HepG2 (cell line): ENCODE results near the gene COL5A1. TPM values are rescaled to one million over a fixed set of nuclear protein-coding genes. Genes with fewer than 3 reads are reported as not detected.

Experiments used
- DZIP1 ChIP-seq: sonication (generic); formaldehyde crosslinking; IDR thresholded peaks from 2 replicates; pipeline ENCODE4 v1.5.0; 2020; ENCODE audit warnings: mild to moderate bottlenecking, missing genetic modification reagents
- HNRNPLL ChIP-seq: fragments of 200-400 bp; formaldehyde crosslinking; IDR thresholded peaks from 2 replicates; pipeline ENCODE4 v1.6.1; 2017; ENCODE audit warnings: mild to moderate bottlenecking, low read depth, low read length; ENCODE audit not compliant: poor library complexity, severe bottlenecking
- MTF2 ChIP-seq: sonication (generic); formaldehyde crosslinking; IDR thresholded peaks from 2 replicates; pipeline ENCODE4 v1.5.0; 2020; ENCODE audit warnings: missing genetic modification reagents, borderline replicate concordance
- NFE2L2 ChIP-seq: fragments of 150-350 bp; IDR thresholded peaks from 2 replicates; pipeline ENCODE4 v1.6.1; 2014; ENCODE audit warnings: low read length
- NR3C1 ChIP-seq: sonication (generic); formaldehyde crosslinking; IDR thresholded peaks from 2 replicates; pipeline ENCODE4 v1.4.0; 2020; ENCODE audit warnings: missing genetic modification reagents
- PITX1 ChIP-seq: sonication (generic); formaldehyde crosslinking; IDR thresholded peaks from 2 replicates; pipeline ENCODE4 v1.5.1; 2020; ENCODE audit warnings: mild to moderate bottlenecking, missing genetic modification reagents
- REL ChIP-seq: sonication (generic); formaldehyde crosslinking; conservative IDR thresholded peaks from 2 replicates; pipeline ENCODE4 v1.8.0; 2022; ENCODE audit warnings: mild to moderate bottlenecking, missing genetic modification reagents, moderate library complexity
- SMAD1 ChIP-seq: sonication (generic); formaldehyde crosslinking; IDR thresholded peaks from 2 replicates; pipeline ENCODE4 v1.4.0; 2020; ENCODE audit warnings: missing genetic modification reagents, low read depth, mild to moderate bottlenecking, borderline replicate concordance
- TERF1 ChIP-seq: sonication (generic); formaldehyde crosslinking; IDR thresholded peaks from 2 replicates; pipeline ENCODE4 v1.8.0; 2022; ENCODE audit warnings: mild to moderate bottlenecking, missing genetic modification reagents, moderate library complexity
- XRCC5 ChIP-seq: fragments of 200-400 bp; formaldehyde crosslinking; optimal IDR thresholded peaks from 2 replicates; pipeline ENCODE3; 2017; ENCODE audit warnings: mild to moderate bottlenecking, low read length
- YY1 ChIP-seq: IDR thresholded peaks from 2 replicates; pipeline ENCODE4 v1.6.1; 2011; ENCODE audit warnings: low read length, low read depth, moderate library complexity, mild to moderate bottlenecking; ENCODE audit not compliant: insufficient read depth, insufficient replicate concordance
- ZBTB46 ChIP-seq: sonication (generic); formaldehyde crosslinking; IDR thresholded peaks from 2 replicates; pipeline ENCODE4 v1.4.0; 2020; ENCODE audit warnings: mild to moderate bottlenecking, missing genetic modification reagents, borderline replicate concordance
- ZNF138 ChIP-seq: sonication (generic); formaldehyde crosslinking; IDR thresholded peaks from 2 replicates; pipeline ENCODE4 v1.5.0; 2020; ENCODE audit warnings: mild to moderate bottlenecking, low read depth, missing genetic modification reagents
- ZNF207 ChIP-seq: fragments of 450-650 bp; IDR thresholded peaks from 2 replicates; pipeline ENCODE4 v1.6.1; 2016; ENCODE audit warnings: antibody characterized with exemption, borderline replicate concordance
- ZNF225 ChIP-seq: sonication (generic); formaldehyde crosslinking; IDR thresholded peaks from 2 replicates; pipeline ENCODE4 v1.4.0; 2020; ENCODE audit warnings: mild to moderate bottlenecking, missing genetic modification reagents
- ZNF253 ChIP-seq: sonication (generic); formaldehyde crosslinking; IDR thresholded peaks from 2 replicates; pipeline ENCODE4 v1.8.0; 2022; ENCODE audit warnings: mild to moderate bottlenecking, missing genetic modification reagents, borderline replicate concordance
- ZNF343 ChIP-seq: sonication (generic); formaldehyde crosslinking; IDR thresholded peaks from 2 replicates; pipeline ENCODE4 v1.4.0; 2020; ENCODE audit warnings: mild to moderate bottlenecking, missing genetic modification reagents
- ZNF432 ChIP-seq: sonication (generic); formaldehyde crosslinking; IDR thresholded peaks from 2 replicates; pipeline ENCODE4 v1.5.0; 2020; ENCODE audit warnings: missing genetic modification reagents, mild to moderate bottlenecking, borderline replicate concordance
- ZNF547 ChIP-seq: sonication (generic); formaldehyde crosslinking; IDR thresholded peaks from 2 replicates; pipeline ENCODE4 v1.5.1; 2020; ENCODE audit warnings: mild to moderate bottlenecking, missing genetic modification reagents
- ZNF687 ChIP-seq: sonication (generic); formaldehyde crosslinking; IDR thresholded peaks from 2 replicates; pipeline ENCODE4 v1.5.1; 2020; ENCODE audit warnings: mild to moderate bottlenecking, missing genetic modification reagents, moderate library complexity
- polyA plus RNA-seq, 8 experiments: library from polyadenylated mRNA; depleted of rRNA in 3 of 8; stranded (reverse) in 7 of 8; unstranded in 1 of 8; fragments of >200 nt; fragmentation: Illumina TruSeq in 4 of 8; extraction: Trizol in 4 of 8; gene quantifications; 2 replicates each; pipeline versions ENCODE4 v1.2.1 to v1.2.3, GENCODE V29; 2011 to 2016; ENCODE audit warnings: low read depth in 4 of 8, missing spikeins in 1 of 8, mixed read lengths in 1 of 8; ENCODE audit not compliant: insufficient read depth in 1 of 8
- total RNA-seq, 5 experiments: library from RNA; depleted of rRNA; stranded (reverse); fragments of >200 nt; fragmentation: Illumina TruSeq; extraction: Trizol; gene quantifications; 2 replicates each; pipeline ENCODE4 v1.2.3, GENCODE V29; 2016; ENCODE audit warnings: low read depth in 1 of 5

COL5A1 gene
- total and polyA plus RNA-seq, 2 of the 13 experiments (the other 11 are each of a cell fraction or from before 2014, with no cell fraction given), result not detected

GRCh38 chr9:134698587-134699342, 57.2 kb downstream of the COL5A1 start (continued):
- peak; percentile 47; the same call in 1 of the 2 replicates for TF ChIP-seq ZNF225 (CRISPR knock-in tag)
- no peak for TF ChIP-seq NFE2L2
- no peak for TF ChIP-seq ZNF432
- no peak for TF ChIP-seq ZNF207
- TF ChIP-seq YY1, result peak; percentile 22
- TF ChIP-seq DZIP1 (CRISPR knock-in tag), result no peak
- no peak for TF ChIP-seq ZBTB46 (CRISPR knock-in tag)
- peak; percentile 30 for TF ChIP-seq ZNF687 (CRISPR knock-in tag)
- TF ChIP-seq TERF1 (CRISPR knock-in tag), result no peak
- no peak for TF ChIP-seq ZNF253
- TF ChIP-seq SMAD1 (CRISPR knock-in tag), result no peak
- TF ChIP-seq HNRNPLL, result peak; percentile 25
- TF ChIP-seq NR3C1 (CRISPR knock-in tag), result no peak
- TF ChIP-seq XRCC5, result peak; percentile 17
- TF ChIP-seq ZNF547 (CRISPR knock-in tag), result no peak
- TF ChIP-seq MTF2 (CRISPR knock-in tag), result peak; percentile 33; the same call in 1 of the 2 replicates
- TF ChIP-seq REL, result no peak
- TF ChIP-seq ZNF343 (CRISPR knock-in tag), result no peak
- TF ChIP-seq ZNF138 (CRISPR knock-in tag), result no peak
- no peak for TF ChIP-seq PITX1 (CRISPR knock-in tag)
